Measurements from ENCODE around the gene EMP2.
A peak's percentile ranks its signal among the peaks of the same experiment; 100 is the strongest.

EMP2 gene

GRCh38 chr16:10607157-10607556 lies 26.8 kb upstream of the EMP2 start:
- Mint-ChIP-seq H3K27me3 (ENCODE audit: low read depth) (peaks cover 17% of the 10 kb centered on the region), H3K36me3 (ENCODE audit: low read depth) (no peaks in the 10 kb centered on the region), H3K27ac (no peak overlapping the region), H3K4me3 (no peak overlapping the region), H3K4me1 (peaks cover 35% of the 10 kb centered on the region), H3K9me3 (no peaks in the 10 kb centered on the region)
- no peak for TF ChIP-seq CTCF (IDR thresholded peaks at IDR 0.05; ENCODE audit: unreplicated experiment in 3 of 3)

- H3K27ac Mint-ChIP-seq, result peak overlapping the region in 1 of 3 experiments; percentile 32
- no peaks in the 10 kb centered on the region for H3K36me3 Mint-ChIP-seq (ENCODE audit: low read depth)
- H3K4me3 Mint-ChIP-seq, result no peak overlapping the region
- no peaks in the 10 kb centered on the region for H3K9me3 Mint-ChIP-seq
- TF ChIP-seq CTCF (IDR thresholded peaks at IDR 0.05; ENCODE audit: unreplicated experiment in 3 of 3), result no peak
- peaks cover 35% of the 10 kb centered on the region for H3K4me1 Mint-ChIP-seq
- peaks cover 13% of the 10 kb centered on the region for H3K27me3 Mint-ChIP-seq (ENCODE audit: low read depth)
These were observed 26.2 kb upstream of the EMP2 start for GRCh38 chr16:10606607-10607006.

- Mint-ChIP-seq H3K36me3 (ENCODE audit: low read depth) (no peaks in the 10 kb centered on the region), H3K27me3 (ENCODE audit: low read depth) (peaks cover 13% of the 10 kb centered on the region)
These were observed 25.2 kb upstream of the EMP2 start for GRCh38 chr16:10605636-10606035.

GRCh38 chr16:10601444-10602408 lies 21.3 kb upstream of the EMP2 start:
- no peak overlapping the region for H3K27ac Mint-ChIP-seq
- no peaks in the 10 kb centered on the region for H3K9me3 Mint-ChIP-seq
- H3K4me1 Mint-ChIP-seq, result peaks cover 39% of the 10 kb centered on the region
- peaks cover 13% of the 10 kb centered on the region for H3K27me3 Mint-ChIP-seq (ENCODE audit: low read depth)
- no peak for TF ChIP-seq CTCF (IDR thresholded peaks at IDR 0.05; ENCODE audit: unreplicated experiment in 3 of 3)
- no peak overlapping the region for H3K4me3 Mint-ChIP-seq
- no peaks in the 10 kb centered on the region for H3K36me3 Mint-ChIP-seq (ENCODE audit: low read depth)

More at GRCh38 chr16:10605636-10606035, 25.2 kb upstream of the EMP2 start:
- H3K4me3 Mint-ChIP-seq, result no peak overlapping the region
- no peaks in the 10 kb centered on the region for H3K9me3 Mint-ChIP-seq
- H3K27ac Mint-ChIP-seq, result no peak overlapping the region
- no peak for TF ChIP-seq CTCF (IDR thresholded peaks at IDR 0.05; ENCODE audit: unreplicated experiment in 3 of 3)
- peaks cover 39% of the 10 kb centered on the region for H3K4me1 Mint-ChIP-seq

- Mint-ChIP-seq H3K9me3 (no peaks in the 10 kb centered on the region), H3K4me3 (no peak overlapping the region), H3K27me3 (ENCODE audit: low read depth) (peaks cover 14% of the 10 kb centered on the region), H3K36me3 (ENCODE audit: low read depth) (no peaks in the 10 kb centered on the region), H3K27ac (no peak overlapping the region), H3K4me1 (peaks cover 30% of the 10 kb centered on the region)
- TF ChIP-seq CTCF (IDR thresholded peaks at IDR 0.05; ENCODE audit: unreplicated experiment in 3 of 3), result no peak
These were observed 20.5 kb upstream of the EMP2 start for GRCh38 chr16:10600782-10601443.

All from nephron (organoid).